Testis (tissue), 3 donors: ENCODE measurements around the gene NRBF2. TPM values are rescaled to one million over a fixed set of nuclear protein-coding genes. Genes with fewer than 3 reads are reported as not detected.

ENCODE experiments used
- DNase-seq: peaks from one replicate; pipeline ENCODE4 v3.0.0-alpha.2; 2019
- H3K27ac ChIP-seq, 2 donors: fragments of 200-600 bp; sonication (generic); one replicate each; pipeline ENCODE4 v1.5.1; 2019
- H3K27me3 ChIP-seq: fragments of 200-600 bp; sonication (generic); one replicate; pipeline ENCODE4 v1.5.1; 2019
- H3K36me3 ChIP-seq: fragments of 200-600 bp; sonication (generic); one replicate; pipeline ENCODE4 v1.5.1; 2017; ENCODE audit warnings: low read depth; ENCODE audit errors: missing control alignments
- H3K4me1 ChIP-seq: fragments of 200-600 bp; sonication (generic); one replicate; pipeline ENCODE4 v1.5.1; 2019
- H3K4me3 ChIP-seq, 2 donors: fragments of 200-600 bp; sonication (generic); one replicate each; pipeline ENCODE4 v1.5.1; 2017 to 2019
- H3K9me3 ChIP-seq: fragments of 200-600 bp; sonication (generic); one replicate; pipeline ENCODE4 v1.5.1; 2017
- POLR2A ChIP-seq: fragments of 450-650 bp; IDR thresholded peaks from one replicate; pipeline ENCODE4 v1.6.1; 2017; ENCODE audit warnings: antibody characterized with exemption, mild to moderate bottlenecking, moderate library complexity
- WGBS, 2 donors: methylation state at CpG; one replicate each; pipeline ENCODE4 v1.1.5; 2018; 5-methylcytosine and 5-hydroxymethylcytosine counted together
- intact Hi-C: fragments of 100-400 bp; cut with DNase I; formaldehyde crosslinking; loops from one replicate; pipeline ENCODE4 v1.15.1; 2023; ENCODE audit warnings: low total_unique reads
- polyA plus RNA-seq: library from polyadenylated mRNA; stranded (reverse); fragments of 350-450 nt; fragmentation: Illumina TruSeq; extraction: RNeasy Lipid Tissue Mini Kit (QIAGEN cat#74804); gene quantifications from one replicate; pipeline ENCODE4 v1.2.3, GENCODE V29; 2014; ENCODE audit warnings: low read depth, low replicate concordance; ENCODE audit not compliant: insufficient read depth
- total RNA-seq, 2 donors: library from RNA; depleted of rRNA; stranded (reverse); fragments of >200 nt; gene quantifications; one replicate each; pipeline ENCODE4 v1.2.3, GENCODE V29; 2016
- TF ChIP-seq, protein P1 (sequence below), 3 experiments: fragments of 450-650 bp in 2 of 3; fragments of 200-600 bp in 1 of 3; sonication (generic) in 1 of 3; IDR thresholded peaks; one replicate each; pipeline ENCODE4 v1.5.1; 2016 to 2019; ENCODE audit warnings: antibody characterized with exemption in 3 of 3, mild to moderate bottlenecking in 2 of 3, moderate library complexity in 1 of 3

NRBF2 gene
- total and polyA plus RNA-seq, 3 donors from 2014 or later: 16.9 to 20.0 (median 18.9) TPM

DNA sequence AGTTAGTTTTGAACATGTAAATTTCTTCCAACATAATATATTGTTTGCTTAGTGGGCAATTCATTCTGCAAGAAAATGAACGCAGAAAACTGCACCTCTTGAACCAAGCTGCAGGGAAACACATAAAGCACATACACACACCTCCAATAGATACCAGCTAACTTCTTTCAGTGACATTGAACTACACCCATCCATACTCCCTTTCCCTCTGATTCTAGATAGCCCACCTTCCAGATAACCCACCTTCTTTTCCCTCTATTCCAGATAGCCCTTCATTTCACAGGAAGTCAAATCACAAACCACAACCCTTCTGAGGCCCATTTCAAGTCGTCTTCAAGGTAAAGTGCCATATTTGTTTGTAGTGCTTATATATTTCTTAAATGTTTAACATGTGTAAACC lies 28.5 kb downstream of the NRBF2 start:
- no peak for DNase-seq
- TF ChIP-seq POLR2A: no peak
- TF ChIP-seq, protein P1, sequence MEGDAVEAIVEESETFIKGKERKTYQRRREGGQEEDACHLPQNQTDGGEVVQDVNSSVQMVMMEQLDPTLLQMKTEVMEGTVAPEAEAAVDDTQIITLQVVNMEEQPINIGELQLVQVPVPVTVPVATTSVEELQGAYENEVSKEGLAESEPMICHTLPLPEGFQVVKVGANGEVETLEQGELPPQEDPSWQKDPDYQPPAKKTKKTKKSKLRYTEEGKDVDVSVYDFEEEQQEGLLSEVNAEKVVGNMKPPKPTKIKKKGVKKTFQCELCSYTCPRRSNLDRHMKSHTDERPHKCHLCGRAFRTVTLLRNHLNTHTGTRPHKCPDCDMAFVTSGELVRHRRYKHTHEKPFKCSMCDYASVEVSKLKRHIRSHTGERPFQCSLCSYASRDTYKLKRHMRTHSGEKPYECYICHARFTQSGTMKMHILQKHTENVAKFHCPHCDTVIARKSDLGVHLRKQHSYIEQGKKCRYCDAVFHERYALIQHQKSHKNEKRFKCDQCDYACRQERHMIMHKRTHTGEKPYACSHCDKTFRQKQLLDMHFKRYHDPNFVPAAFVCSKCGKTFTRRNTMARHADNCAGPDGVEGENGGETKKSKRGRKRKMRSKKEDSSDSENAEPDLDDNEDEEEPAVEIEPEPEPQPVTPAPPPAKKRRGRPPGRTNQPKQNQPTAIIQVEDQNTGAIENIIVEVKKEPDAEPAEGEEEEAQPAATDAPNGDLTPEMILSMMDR (IDR thresholded peaks at IDR 0.05): no peak
- H3K4me1 ChIP-seq: no peaks in the 10 kb centered on the region
- no peaks in the 10 kb centered on the region for H3K36me3 ChIP-seq
- H3K27ac ChIP-seq: no peak overlapping the region
- no peaks in the 10 kb centered on the region for H3K9me3 ChIP-seq
- intact Hi-C loops: loop anchor here (10.0 kb wide), 1 partner anchor 563 kb away; no protein-coding TSS in a partner anchor
- 55 to 59% methylated on average over 2 of the region's 2 CpGs for WGBS, 2 donors
- H3K4me3 ChIP-seq: no peak overlapping the region
- H3K27me3 ChIP-seq: no peaks in the 10 kb centered on the region

DNA sequence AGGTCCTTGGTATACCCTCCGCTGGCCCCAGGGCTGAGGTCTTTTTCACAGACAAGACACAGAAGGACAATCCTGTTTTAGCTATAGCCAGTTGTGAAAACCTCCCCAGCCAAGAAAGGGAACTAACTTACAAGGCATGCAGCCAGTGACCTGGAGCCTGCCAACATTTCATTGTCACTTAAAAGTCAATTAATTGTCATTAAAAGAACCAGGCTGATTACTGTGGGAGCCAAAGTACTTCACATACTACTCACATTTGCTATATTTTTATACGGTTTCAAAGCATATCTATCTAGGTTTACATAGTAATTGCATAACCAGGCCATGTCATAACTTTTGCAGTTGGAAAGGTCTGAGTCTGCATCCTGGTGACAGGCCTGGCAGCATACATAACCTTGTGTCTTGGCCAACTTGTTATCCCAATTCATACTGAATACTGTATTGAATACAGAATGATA lies 31.1 kb downstream of the NRBF2 start:
- Histone ChIP-seq H3K4me1 (no peaks in the 10 kb centered on the region), H3K27ac (no peak overlapping the region), H3K36me3 (no peaks in the 10 kb centered on the region), H3K9me3 (no peaks in the 10 kb centered on the region), H3K4me3 (no peak overlapping the region), H3K27me3 (no peaks in the 10 kb centered on the region)
- 83 to 88% methylated on average over 2 of the region's 2 CpGs for WGBS, 2 donors
- intact Hi-C loops: loop anchor here (10.0 kb wide), 1 partner anchor 561 kb away; no protein-coding TSS in a partner anchor
- no peak for DNase-seq
- TF ChIP-seq POLR2A: no peak
- TF ChIP-seq, protein P1 (IDR thresholded peaks at IDR 0.05): no peak

DNA sequence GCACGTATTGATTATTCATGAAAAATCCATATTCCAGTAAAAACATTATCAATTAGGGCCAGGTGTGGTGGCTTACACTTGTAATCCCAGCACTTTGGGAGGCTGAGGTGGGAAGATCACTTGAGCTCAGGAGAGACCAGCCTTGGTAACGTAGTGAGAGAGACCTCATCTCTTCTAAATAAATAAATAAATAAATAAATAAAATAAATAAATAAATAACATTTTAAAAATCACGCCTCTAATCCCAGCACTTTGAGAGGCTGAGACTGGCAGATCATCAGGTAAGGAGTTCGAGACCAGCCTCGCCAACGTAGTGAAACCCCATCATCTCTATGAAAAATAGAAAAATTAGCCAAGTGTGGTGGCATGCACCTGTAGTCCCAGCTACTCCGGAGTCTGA lies 32.1 kb downstream of the NRBF2 start:
- H3K4me1 ChIP-seq: no peaks in the 10 kb centered on the region
- H3K36me3 ChIP-seq: no peaks in the 10 kb centered on the region
- no peak overlapping the region for H3K4me3 ChIP-seq
- no peaks in the 10 kb centered on the region for H3K27me3 ChIP-seq
- no peaks in the 10 kb centered on the region for H3K9me3 ChIP-seq
- WGBS, 2 donors: 87 to 90% methylated on average over 7 of the region's 7 CpGs
- H3K27ac ChIP-seq: no peak overlapping the region
- intact Hi-C loops: loop anchor here (10.0 kb wide), 1 partner anchor 560 kb away; no protein-coding TSS in a partner anchor
- no peak for DNase-seq
- no peak for TF ChIP-seq POLR2A
- TF ChIP-seq, protein P1 (IDR thresholded peaks at IDR 0.05): no peak

DNA sequence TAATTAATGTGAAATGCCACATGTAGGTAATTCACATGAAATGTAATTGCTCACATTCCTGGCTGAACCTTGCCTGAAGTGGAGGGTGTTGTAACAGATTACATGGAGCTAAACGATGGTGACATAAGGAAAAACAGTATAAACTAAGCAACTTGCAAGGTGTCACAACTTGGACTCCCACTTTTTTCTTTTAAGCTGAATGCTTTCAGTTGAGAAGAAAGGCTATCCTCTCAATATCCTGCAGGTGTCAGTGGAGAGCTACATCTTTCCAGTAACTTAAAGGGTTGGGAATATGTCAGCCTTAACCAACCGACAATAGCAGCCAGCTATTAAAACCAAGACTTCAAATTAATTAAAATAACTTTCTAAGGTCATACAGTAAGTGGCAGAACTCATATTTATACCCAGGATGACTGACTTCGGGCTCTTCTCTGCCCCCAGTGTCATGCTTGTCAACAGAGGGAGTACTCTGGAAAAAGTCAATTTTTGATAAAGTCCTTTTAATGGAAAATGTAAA lies 33.7 kb downstream of the NRBF2 start:
- H3K4me1 ChIP-seq: no peaks in the 10 kb centered on the region
- no peaks in the 10 kb centered on the region for H3K9me3 ChIP-seq
- 20 to 37% methylated on average over 3 of the region's 3 CpGs for WGBS, 2 donors
- no peak overlapping the region for H3K27ac ChIP-seq
- intact Hi-C loops: loop anchor here (10.0 kb wide), 1 partner anchor 558 kb away; no protein-coding TSS in a partner anchor
- no peak for DNase-seq
- H3K4me3 ChIP-seq: no peak overlapping the region
- H3K36me3 ChIP-seq: no peaks in the 10 kb centered on the region
- TF ChIP-seq, protein P1 (IDR thresholded peaks at IDR 0.05): peak; percentile 69 to 83 (median 82)
- TF ChIP-seq POLR2A: no peak
- H3K27me3 ChIP-seq: no peaks in the 10 kb centered on the region
